Embryonic facial prominence (tissue), 1 donor: Measurements from ENCODE around the gene REEP6.
"Not testable (repeated sequence)": the region's sequence is repeated elsewhere in the genome, so short reads cannot be mapped to it uniquely, and the experiment has no call there.

ENCODE experiments used
- DNase-seq: peaks from one replicate; pipeline ENCODE4 v3.0.0-alpha.2; 2016; ENCODE audit errors: extremely low spot score

Gene REEP6

GRCh38 chr19:1507763-1508506, 17.0 kb downstream of the REEP6 start:
- peak; percentile 85 for DNase-seq

DNA sequence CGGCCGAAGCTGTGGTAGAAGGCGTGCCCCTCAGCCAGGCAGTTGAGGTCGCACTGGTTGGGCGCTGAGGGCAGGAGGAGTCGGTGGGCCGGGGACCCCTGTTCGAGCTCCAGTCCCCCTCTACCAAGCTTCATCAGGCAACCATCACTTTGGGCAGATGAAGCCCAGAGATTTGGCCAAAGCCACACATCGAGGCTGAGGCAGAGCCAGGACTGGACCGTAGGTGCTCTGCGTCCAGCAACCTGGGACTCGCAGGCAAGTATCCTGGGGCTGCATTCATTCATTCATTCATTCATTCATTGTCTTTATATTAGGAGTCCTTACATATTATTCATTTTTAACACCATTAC, 17.5 kb downstream of the REEP6 start:
- no peak for DNase-seq

DNA sequence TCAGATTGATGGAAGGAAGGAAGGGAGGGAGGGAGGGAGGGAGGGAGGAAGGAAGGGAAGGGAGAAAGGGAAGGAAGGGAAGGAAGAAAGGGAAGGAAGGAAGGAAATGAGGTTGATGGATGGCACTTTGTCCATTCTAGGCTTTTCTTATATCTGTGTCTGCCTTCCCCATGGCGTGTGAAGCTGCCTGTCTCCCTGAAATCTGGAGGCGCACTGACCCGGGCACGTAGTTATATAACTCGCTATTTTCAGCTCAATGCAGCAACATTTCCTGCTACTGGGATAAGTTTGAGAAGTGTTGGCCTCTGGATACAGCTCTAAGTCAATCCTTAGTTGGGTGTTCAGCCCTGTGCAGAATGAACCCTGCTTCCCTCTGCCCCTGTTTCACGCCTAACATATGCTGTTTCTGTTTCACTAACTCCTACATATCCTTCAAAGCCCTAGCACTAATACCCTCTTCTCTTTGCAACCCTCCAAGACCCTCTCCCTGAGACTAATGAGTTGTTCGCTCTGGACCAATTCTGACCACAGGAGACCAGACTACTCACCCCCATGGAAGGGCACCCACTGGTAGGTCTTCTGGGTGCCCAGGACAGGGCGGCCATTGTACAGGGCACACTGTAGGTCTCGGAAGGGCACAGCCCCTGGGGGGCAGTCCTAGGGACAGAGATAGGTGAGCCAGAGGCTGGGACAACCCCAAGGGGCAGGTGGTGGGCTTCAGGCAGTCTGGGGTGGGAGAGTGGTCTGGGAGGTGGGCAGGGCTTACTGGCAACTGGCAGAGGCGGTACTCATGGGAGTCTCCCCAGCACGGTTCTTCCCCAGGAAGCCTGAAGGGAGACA, 18.8 kb downstream of the REEP6 start:
- DNase-seq: no peak

GRCh38 chr19:1510442-1510806, 19.4 kb downstream of the REEP6 start:
- DNase-seq: no peak

DNA sequence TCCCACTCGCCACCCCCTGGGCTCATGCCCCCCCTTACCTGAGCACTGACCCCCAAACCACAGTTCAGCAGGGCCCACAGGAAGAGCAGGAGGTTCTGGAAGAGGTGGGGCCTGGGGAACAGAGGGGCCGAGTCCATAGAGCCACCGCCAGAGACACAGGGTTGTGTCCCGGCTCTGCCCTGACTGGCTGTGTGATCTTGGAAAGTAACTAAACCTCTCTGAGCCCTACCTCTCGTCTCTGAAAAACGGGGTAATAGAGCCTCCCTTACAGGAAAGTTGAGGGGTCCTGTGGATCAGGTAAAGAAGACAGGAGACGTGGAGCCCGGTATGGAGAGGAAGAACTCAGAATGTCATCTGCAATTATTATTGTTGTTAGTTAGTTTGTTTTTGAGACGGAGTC, 19.8 kb downstream of the REEP6 start:
- DNase-seq: no peak

DNA sequence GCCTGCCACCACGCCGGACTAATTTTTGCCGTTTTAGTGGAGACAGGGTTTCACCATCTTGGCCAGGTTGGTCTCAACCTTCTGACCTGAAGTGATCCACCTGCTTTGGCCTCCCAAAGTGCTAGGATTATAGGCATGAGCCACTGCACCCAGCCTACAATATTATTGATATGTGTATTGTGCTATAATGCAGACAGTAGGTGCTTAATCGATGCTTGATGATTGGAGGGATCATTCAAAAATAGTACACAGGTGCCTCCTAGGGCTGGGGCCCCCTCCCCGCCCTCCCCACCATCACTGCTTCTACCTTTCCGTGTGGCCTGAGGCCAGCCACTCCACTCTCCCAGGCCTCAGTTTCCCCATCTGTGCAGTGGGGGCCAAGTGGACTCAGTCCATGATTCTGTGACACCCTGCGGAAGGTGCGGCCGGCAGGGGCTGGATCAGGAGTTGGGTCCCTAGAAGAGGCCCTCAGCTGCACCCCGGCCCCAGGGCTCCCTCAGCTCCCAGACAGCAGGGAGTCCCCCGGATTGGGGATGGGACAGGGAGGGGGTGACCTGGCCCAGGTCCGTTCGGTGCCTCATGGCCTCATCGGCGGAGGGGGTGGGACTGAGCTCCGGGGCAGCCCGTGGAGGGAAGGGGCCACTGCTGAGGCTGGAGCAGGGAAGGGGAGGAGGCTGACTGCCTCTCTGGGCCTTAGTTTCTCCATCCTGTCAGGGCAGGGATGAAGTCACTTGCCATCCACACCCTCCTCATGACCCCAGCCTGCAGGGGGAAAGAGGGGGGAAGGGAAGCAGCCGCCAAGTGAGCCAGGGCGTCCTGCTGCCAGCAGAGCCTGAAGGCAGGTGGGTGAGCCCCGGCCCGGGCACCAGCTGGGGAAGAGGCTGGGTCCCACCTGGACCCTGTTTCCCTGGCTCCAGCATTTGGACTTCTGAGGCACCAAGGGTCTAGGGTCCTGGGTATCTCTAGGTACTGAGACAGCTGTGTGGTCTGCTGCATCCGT, 20.6 kb downstream of the REEP6 start:
- DNase-seq: no peak

- DNase-seq: no peak
Observed at GRCh38 chr19:1512671-1513498, 21.9 kb downstream of the REEP6 start, which contains the start of gene ADAMTSL5. ADAMTSL5 (minus strand) TSS chr19:1513019; CDS start chr19:1510943, 2,076 bp downstream.

DNA sequence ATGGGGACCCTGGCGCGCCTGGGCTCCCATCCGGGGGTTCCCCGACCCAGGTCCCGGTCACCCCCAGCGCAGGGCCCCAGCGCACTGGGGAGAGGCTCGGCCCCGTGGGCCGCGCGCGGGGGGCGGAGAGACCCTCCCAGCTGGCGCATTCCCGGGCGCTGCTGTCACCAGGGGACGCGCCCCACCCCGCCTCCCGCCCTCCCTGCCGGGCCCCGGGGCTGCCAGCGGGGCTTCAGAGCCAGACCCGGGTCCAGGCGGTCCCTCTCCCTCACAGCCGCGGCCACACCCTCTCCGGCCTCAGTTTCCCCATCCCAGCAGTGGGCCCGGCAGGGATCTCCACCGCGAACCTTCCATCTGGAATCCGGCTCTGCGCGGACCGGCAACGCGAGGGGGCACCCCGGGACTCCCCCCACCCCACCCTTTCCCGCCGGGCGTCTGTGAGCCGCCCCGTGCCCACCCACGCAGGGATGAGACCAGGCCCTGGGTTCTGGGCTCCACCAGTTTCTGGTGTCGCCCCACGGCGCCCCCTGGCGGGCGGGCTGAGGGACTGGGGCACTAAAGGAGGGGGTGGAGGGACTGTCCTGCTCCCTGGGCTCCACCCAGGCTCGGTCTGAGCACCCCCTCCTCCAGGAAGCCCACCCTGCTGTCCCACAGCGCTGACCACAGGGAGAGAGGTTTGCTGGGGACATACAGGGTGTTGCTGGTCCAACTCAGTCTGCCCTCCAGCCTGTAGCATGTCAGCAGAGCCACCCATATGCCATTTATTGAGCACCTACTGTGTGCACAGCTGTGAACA, 22.7 kb downstream of the REEP6 start:
- no peak for DNase-seq

- DNase-seq: no peak
Observed at GRCh38 chr19:1514295-1514661, 23.3 kb downstream of the REEP6 start.

DNA sequence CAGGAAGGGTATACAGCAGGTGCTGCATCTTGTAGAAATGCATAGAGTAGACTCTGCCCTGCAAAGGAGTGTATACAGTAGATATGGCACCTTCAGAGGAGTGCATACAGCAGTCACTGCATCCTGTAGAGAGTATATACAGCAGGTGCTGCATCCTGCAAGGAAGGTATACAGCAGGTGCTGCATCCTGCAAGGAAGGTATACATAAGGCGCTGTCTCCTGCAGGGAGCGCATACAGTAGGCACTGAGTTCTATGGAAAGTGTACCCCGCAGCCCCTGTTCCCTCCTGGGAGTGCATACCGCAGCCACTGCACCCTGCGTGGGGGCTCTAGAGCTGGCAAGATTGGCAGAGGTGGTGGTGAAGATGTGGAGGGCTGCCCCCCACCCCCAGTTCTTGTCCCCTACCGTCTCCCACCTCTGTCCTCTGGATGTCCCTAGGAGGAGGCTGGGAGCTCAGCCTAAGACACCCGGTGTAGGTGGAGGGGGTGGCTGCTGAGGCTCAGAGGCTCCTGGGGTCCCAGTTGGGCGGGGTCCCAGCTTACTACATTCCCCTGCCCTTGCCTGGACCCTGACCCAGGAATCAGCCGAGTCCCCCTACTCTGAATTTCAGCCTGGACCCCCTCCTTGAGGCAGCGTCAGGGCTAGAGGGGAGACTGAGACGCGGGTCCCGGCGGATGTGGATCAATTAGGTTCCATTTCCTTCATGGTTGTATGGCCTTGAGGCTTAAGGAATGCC, 24.2 kb downstream of the REEP6 start:
- no peak for DNase-seq

DNA sequence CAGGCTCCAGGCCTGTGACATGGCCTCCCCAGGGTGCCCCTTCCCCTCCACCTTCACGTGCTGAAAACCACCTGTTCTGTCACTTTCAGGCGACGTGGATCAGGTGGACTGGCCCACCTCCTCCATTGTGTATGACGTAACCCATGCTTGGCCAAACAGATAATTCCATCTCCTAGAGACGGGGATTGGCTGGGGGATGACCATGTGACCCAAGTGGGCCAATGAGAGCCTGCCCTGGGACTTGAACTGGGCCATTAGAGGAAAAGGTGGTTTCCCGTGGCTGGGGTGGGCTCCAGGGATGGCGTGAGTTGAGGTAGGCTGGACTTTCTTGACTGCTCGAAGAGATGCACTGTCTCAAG, 25.4 kb downstream of the REEP6 start:
- DNase-seq: no peak

DNA sequence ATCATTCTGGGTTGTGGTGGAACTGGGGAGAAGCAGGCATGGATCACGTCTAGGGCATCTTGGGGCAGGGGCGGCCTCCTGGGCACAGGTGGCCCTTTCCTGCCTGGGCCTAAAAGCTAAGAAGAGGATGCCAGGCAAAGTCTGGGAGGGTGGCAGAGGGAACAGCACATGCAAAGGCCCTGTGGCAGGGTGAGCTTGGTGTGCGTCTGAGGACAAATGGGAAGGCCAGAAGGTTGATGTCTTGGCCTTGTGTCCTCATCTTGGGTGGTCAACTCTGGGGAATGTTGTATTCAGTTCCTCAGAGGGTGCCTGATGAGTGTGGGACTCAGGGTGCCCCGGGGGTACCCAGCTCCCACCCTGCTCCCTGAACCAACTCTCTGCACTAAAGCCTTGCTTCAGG, 27.5 kb downstream of the REEP6 start:
- no peak for DNase-seq

DNA sequence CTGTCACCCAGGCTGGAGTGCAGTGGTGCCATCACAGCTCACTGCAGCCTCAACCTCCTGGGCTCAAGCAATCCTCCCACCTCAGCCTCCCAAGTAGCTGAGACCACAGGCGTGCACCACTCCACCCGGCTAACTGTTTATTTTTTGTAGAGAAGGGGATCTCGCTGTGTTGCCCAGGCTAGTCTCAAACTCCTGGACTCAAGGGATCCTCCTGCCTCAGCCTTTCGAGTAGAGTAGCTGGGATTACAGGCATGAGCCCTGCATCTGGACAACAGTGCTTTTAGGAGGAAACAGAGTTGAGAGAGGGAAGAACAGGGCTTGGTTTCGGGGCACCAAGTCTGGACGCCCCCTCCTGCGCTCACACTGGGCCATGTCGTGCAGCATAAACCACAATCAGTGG, 28.8 kb downstream of the REEP6 start:
- DNase-seq: not testable (repeated sequence)

- DNase-seq: no peak
Observed at GRCh38 chr19:1520203-1520780, 29.3 kb downstream of the REEP6 start.

GRCh38 chr19:1521636-1522035, 30.7 kb downstream of the REEP6 start:
- no peak for DNase-seq

GRCh38 chr19:1522061-1522460, 31.1 kb downstream of the REEP6 start:
- no peak for DNase-seq

DNA sequence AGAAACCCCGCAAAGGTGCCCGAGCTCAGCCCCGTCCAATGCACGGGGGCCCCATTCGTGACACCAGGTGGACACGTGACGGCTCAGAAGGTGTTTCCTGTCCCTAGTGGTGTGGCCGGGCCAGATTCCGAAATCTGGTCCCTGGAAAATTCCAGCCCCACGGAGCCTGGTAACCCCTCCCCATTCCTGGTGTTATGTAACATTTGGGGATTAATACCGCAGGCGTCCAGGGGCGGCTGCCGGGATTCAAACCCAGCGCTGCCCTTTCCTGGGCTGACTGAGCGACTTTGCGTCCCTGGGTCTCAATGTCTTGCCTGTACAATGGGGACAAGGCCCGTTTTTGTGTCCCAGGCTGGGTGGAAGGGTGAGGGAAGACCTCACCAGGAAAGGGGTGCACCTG, 31.9 kb downstream of the REEP6 start:
- DNase-seq: no peak

GRCh38 chr19:1523412-1524286, 32.7 kb downstream of the REEP6 start, which contains the start of gene PLK5:
PLK5 (plus strand) TSS chr19:1524077; CDS start chr19:1526997, 2,920 bp downstream.
- no peak for DNase-seq
